ENCODE measurements around the gene SLC7A11.

Gene SLC7A11

DNA sequence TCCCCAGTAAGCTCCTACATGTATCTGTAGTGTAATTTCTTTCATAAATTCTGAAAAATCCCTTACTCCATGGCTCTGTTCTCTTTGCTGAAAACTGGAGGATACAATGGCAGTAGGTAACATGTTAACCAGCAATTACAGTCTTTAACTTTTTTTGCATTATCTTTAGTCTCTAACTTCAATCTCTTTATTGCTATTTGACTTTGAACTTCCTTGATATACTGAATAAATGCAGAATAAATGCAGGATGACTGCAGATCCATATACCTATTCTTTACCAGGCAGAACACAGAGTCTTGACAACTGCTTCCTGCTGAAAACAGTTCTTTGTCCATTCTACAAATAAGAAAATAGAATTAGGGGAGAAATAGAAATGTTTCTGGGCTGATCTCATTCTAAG lies 101.3 kb downstream of the SLC7A11 start:
- DNase-seq: no peak

DNA sequence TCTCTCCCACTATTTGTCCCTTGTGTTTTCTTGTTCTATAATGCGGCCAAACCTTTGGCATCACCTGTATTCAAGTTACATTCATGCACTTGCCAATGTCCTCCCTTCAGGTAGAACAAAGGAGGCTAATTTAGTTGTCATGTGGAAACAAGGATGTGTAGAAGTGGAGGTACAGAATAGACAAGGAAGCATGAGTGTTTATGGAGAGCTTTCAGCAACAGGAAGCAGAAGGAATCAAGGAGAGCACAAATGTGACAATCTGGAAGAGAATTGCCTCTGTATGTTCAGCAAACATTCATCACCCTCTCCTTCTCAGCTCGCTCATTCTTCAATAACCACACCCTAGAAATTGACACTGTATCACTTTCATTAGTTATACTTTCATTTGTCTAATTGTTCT lies 103.4 kb downstream of the SLC7A11 start:
- DNase-seq: no peak

DNA sequence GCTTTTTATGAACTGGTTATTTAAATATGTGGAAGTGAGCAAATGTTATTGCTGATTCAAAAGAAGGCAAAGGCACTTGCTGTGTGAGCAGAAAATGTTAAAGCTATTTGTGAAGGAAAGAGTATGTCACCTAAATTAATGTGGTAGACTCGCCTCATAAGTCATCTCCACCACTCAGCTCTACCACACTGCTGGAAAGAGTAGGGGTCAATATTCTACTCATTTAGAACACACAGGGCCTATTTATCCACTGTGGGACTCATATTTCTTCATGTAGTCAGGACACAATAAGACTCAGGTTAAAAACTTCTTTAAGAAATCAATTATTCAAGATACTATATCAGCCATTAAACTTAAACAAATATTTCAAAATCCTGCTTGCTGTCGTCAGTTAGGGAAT lies 106.5 kb downstream of the SLC7A11 start:
- no peak for DNase-seq

DNA sequence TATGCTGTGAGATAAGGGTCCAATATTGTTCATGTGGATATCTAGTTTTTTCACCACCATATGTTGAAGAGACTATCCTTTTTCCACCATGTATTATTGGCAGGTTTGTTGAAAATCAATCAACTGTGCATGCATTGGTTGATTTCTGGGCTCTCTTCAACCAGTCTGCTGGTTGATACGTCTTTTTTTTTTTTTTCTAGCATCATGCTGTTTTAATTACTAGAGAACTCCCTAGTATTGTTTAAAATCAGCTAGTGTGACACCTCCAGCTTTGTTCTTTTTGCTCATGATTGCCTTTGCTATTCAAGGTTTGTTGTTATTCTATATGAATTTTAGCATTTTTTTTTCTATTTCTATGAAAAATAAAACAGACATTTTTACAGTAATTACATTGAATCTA lies 123.9 kb downstream of the SLC7A11 start:
- DNase-seq: no peak

DNA sequence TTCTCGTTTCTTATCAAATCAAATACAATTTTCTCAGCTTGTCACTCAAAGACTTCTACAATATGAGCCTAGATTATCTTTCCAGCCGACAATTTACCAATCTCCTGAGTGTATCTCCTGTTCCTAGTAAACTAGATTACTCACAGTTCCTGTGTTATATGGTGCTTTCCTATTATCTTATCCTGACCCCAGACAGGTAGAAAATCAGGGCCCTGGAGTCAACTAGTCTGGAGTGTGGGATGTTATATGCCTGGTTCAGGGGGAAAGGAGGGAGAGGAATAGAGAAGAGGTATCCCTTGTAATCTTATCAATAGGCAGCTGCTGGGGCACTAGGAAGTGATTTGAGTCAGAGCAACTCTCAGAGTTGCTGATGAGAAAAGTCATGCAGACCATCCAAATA lies 127.1 kb downstream of the SLC7A11 start:
- no peak for DNase-seq

DNA sequence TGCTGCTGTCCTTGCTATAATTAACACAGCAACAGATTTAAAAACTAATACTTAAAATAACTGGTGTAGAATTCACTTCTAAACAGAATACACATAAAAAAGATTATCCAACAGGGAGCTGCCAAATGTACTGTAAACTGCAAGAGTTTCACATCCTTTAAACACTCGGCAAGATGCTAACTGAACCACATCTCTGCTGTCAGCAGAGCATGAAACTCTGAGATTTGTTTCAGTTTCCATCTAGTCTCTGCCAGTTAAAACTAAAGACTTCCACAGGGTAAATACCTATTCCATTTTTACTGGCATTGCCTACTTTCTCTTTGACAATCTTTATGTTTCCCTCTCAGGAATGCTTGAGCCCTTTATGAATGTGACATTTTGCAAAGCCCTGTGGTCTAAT lies 127.7 kb downstream of the SLC7A11 start:
- DNase-seq: no peak

All from NCI-H1930 (cell line).